ENCODE data around the gene SHKBP1.
"Not testable (repeated sequence)": the region's sequence is repeated elsewhere in the genome, so short reads cannot be mapped to it uniquely, and the experiment has no call there.

Gene SHKBP1

GRCh38 chr19:40576585-40577451 is at the start of gene SHKBP1:
SHKBP1 (plus strand) TSS chr19:40576873; CDS start chr19:40576900, 27 bp downstream.
- in situ Hi-C loops (cut with MboI; ENCODE audit: low sequenced_read_pairs), result no loop called here

- in situ Hi-C loops (cut with MboI; ENCODE audit: low sequenced_read_pairs), result no loop called here
Observed at GRCh38 chr19:40528078-40528477, 48.6 kb upstream of the SHKBP1 start.

- in situ Hi-C loops (cut with MboI; ENCODE audit: low sequenced_read_pairs), result no loop called here
Observed at GRCh38 chr19:40528533-40529092, 48.1 kb upstream of the SHKBP1 start.

GRCh38 chr19:40529093-40529954 is 47.3 kb upstream of the SHKBP1 start:
- in situ Hi-C loops (cut with MboI; ENCODE audit: low sequenced_read_pairs), result no loop called here

- in situ Hi-C loops (cut with MboI; ENCODE audit: low sequenced_read_pairs), result no loop called here
Observed at GRCh38 chr19:40530091-40530901, 46.4 kb upstream of the SHKBP1 start.

- in situ Hi-C loops (cut with MboI; ENCODE audit: low sequenced_read_pairs), result no loop called here
Observed at GRCh38 chr19:40533508-40533907, 43.2 kb upstream of the SHKBP1 start.

- in situ Hi-C loops (cut with MboI; ENCODE audit: low sequenced_read_pairs), result no loop called here
Observed at GRCh38 chr19:40534148-40534547, 42.5 kb upstream of the SHKBP1 start.

- in situ Hi-C loops (cut with MboI; ENCODE audit: low sequenced_read_pairs), result no loop called here
Observed at GRCh38 chr19:40539070-40539469, 37.6 kb upstream of the SHKBP1 start.

- in situ Hi-C loops (cut with MboI; ENCODE audit: low sequenced_read_pairs), result no loop called here
Observed at GRCh38 chr19:40542202-40542859, 34.3 kb upstream of the SHKBP1 start.

GRCh38 chr19:40543029-40543597 is 33.6 kb upstream of the SHKBP1 start:
- in situ Hi-C loops (cut with MboI; ENCODE audit: low sequenced_read_pairs), result no loop called here

GRCh38 chr19:40546153-40546841 is 30.4 kb upstream of the SHKBP1 start:
- in situ Hi-C loops (cut with MboI; ENCODE audit: low sequenced_read_pairs), result not testable (repeated sequence)

GRCh38 chr19:40547190-40547589 is 29.5 kb upstream of the SHKBP1 start:
- in situ Hi-C loops (cut with MboI; ENCODE audit: low sequenced_read_pairs), result not testable (repeated sequence)

GRCh38 chr19:40547836-40548235 is 28.8 kb upstream of the SHKBP1 start:
- in situ Hi-C loops (cut with MboI; ENCODE audit: low sequenced_read_pairs), result no loop called here

GRCh38 chr19:40549007-40549708 is 27.5 kb upstream of the SHKBP1 start:
- in situ Hi-C loops (cut with MboI; ENCODE audit: low sequenced_read_pairs), result no loop called here

GRCh38 chr19:40550951-40551350 is 25.7 kb upstream of the SHKBP1 start:
- in situ Hi-C loops (cut with MboI; ENCODE audit: low sequenced_read_pairs), result no loop called here

- in situ Hi-C loops (cut with MboI; ENCODE audit: low sequenced_read_pairs), result no loop called here
Observed at GRCh38 chr19:40552848-40553247, 23.8 kb upstream of the SHKBP1 start.

- in situ Hi-C loops (cut with MboI; ENCODE audit: low sequenced_read_pairs), result no loop called here
Observed at GRCh38 chr19:40553885-40554857, 22.5 kb upstream of the SHKBP1 start.

All from HL-60/S4 treated with phorbol 12-myristate 13-acetate at 8.2 ng/mL for 4 days and 3 days (cell line).